ENCODE measurements around the gene TOMM70.
"Not testable (repeated sequence)": the region's sequence is repeated elsewhere in the genome, so short reads cannot be mapped to it uniquely, and the experiment has no call there.

DNA sequence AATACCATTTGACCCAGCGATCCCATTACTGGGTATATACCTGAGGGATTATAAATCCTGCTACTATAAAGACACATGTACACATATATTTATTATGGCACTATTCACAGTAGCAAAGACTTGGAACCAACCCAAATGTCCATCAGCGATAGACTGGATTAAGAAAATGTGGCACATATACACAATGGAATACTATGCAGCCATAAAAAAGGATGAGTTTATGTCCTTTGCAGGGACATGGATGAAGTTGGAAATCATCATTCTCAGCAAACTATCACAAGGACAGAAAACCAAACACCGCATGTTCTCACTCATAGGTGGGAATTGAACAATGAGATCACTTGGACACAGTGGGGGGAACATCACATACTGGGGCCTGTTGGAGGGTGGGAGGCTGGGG lies 46.2 kb upstream of the TOMM70 start:
- not testable (repeated sequence) for TF ChIP-seq CHD1 (IDR thresholded peaks at IDR 0.05; ENCODE audit: low read depth, low read length); EZH2 (IDR thresholded peaks at IDR 0.05; ENCODE audit: borderline replicate concordance, control insufficient read depth, low read depth, low read length); POLR2A (IDR thresholded peaks at IDR 0.05; ENCODE audit: low read depth, low read length); BMI1 (IDR thresholded peaks at IDR 0.05; ENCODE audit: borderline replicate concordance); CREM (IDR thresholded peaks at IDR 0.05; ENCODE audit: low read depth); TARDBP (IDR thresholded peaks at IDR 0.05; ENCODE audit: borderline replicate concordance)
- TF ChIP-seq, protein P1, sequence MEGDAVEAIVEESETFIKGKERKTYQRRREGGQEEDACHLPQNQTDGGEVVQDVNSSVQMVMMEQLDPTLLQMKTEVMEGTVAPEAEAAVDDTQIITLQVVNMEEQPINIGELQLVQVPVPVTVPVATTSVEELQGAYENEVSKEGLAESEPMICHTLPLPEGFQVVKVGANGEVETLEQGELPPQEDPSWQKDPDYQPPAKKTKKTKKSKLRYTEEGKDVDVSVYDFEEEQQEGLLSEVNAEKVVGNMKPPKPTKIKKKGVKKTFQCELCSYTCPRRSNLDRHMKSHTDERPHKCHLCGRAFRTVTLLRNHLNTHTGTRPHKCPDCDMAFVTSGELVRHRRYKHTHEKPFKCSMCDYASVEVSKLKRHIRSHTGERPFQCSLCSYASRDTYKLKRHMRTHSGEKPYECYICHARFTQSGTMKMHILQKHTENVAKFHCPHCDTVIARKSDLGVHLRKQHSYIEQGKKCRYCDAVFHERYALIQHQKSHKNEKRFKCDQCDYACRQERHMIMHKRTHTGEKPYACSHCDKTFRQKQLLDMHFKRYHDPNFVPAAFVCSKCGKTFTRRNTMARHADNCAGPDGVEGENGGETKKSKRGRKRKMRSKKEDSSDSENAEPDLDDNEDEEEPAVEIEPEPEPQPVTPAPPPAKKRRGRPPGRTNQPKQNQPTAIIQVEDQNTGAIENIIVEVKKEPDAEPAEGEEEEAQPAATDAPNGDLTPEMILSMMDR (IDR thresholded peaks at IDR 0.05 in 2 of 3, conservative IDR thresholded peaks at IDR 0.05 in 1 of 3; ENCODE audit: control insufficient read depth in 2 of 3, extremely low read depth in 1 of 3, insufficient read depth in 1 of 3, low read depth in 3 of 3, low read length in 3 of 3): not testable (repeated sequence)
